Stimulated activated CD8-positive, alpha-beta memory T cell treated with anti-CD3 and anti-CD28 coated beads, Interleukin-7, amount 100 ng/mL, for 24 hours (primary cell): ENCODE results near the gene PCDH12.

Source experiments
- DNase-seq: peaks from one replicate; pipeline ENCODE4 v3.0.0-alpha.2; 2020; ENCODE audit warnings: low read depth

The PCDH12 gene

GRCh38 chr5:141958113-141958512, at the start of gene PCDH12:
Gene PCDH12 (minus strand): TSS chr5:141958202. CDS start chr5:141957851, 351 bp downstream.
- DNase-seq: no peak

GRCh38 chr5:142007237-142007544, 49.2 kb upstream of the PCDH12 start:
- no peak for DNase-seq

- DNase-seq: no peak
These were observed 48.6 kb upstream of the PCDH12 start for GRCh38 chr5:142006363-142007236.

GRCh38 chr5:142003266-142003800, 45.3 kb upstream of the PCDH12 start:
- no peak for DNase-seq

GRCh38 chr5:142000704-142001484, 42.9 kb upstream of the PCDH12 start:
- no peak for DNase-seq

GRCh38 chr5:142000173-142000572, 42.2 kb upstream of the PCDH12 start:
- no peak for DNase-seq

GRCh38 chr5:141997358-141997960, 39.5 kb upstream of the PCDH12 start:
- no peak for DNase-seq

GRCh38 chr5:141995656-141996055, 37.7 kb upstream of the PCDH12 start:
- no peak for DNase-seq

GRCh38 chr5:141994511-141995136, 36.6 kb upstream of the PCDH12 start:
- DNase-seq: no peak

GRCh38 chr5:141992349-141992963, 34.5 kb upstream of the PCDH12 start:
- DNase-seq: peak; percentile 63

GRCh38 chr5:141989720-141990119, 31.7 kb upstream of the PCDH12 start:
- no peak for DNase-seq

- no peak for DNase-seq
These were observed 28.1 kb upstream of the PCDH12 start for GRCh38 chr5:141986072-141986471.

- DNase-seq: no peak
These were observed 24.6 kb upstream of the PCDH12 start for GRCh38 chr5:141982626-141983025.

GRCh38 chr5:141978389-141978788, 20.4 kb upstream of the PCDH12 start:
- no peak for DNase-seq

- no peak for DNase-seq
These were observed 18.2 kb upstream of the PCDH12 start for GRCh38 chr5:141976176-141976575.

- no peak for DNase-seq
These were observed 16.0 kb upstream of the PCDH12 start for GRCh38 chr5:141973871-141974595.

GRCh38 chr5:141969783-141970771, 12.1 kb upstream of the PCDH12 start:
- no peak for DNase-seq

- peak; percentile 84 for DNase-seq
These were observed 11.1 kb upstream of the PCDH12 start, which contains the start of gene RNF14 for GRCh38 chr5:141968914-141969608. Gene RNF14 (plus strand): TSS chr5:141969105. CDS start chr5:141973589, 4,484 bp downstream.

- DNase-seq: no peak
These were observed 8.9 kb upstream of the PCDH12 start for GRCh38 chr5:141966963-141967333.
